GM18909 (cell line): Measurements from ENCODE around the gene CEP72.
A peak's percentile ranks its signal among the peaks of the same experiment; 100 is the strongest.

Experiments used
- ATAC-seq: cut with Tn5 transposase; IDR thresholded peaks from one replicate; pipeline ENCODE4 v1.9.1; 2021; ENCODE audit warnings: mild to moderate bottlenecking; ENCODE audit not compliant: unreplicated experiment, poor library complexity

The CEP72 gene

GRCh38 chr5:633501-633955 is 21.4 kb downstream of the CEP72 start:
- ATAC-seq: no peak

- ATAC-seq: no peak
These were observed 22.1 kb downstream of the CEP72 start for GRCh38 chr5:634191-634590.

- ATAC-seq: no peak
These were observed 23.3 kb downstream of the CEP72 start for GRCh38 chr5:635306-636055.

GRCh38 chr5:636951-637350 is 24.8 kb downstream of the CEP72 start:
- ATAC-seq: no peak

- ATAC-seq: no peak
These were observed 25.7 kb downstream of the CEP72 start for GRCh38 chr5:637581-638450.

GRCh38 chr5:638501-639252 is 26.5 kb downstream of the CEP72 start:
- no peak for ATAC-seq

- no peak for ATAC-seq
These were observed 27.1 kb downstream of the CEP72 start for GRCh38 chr5:639253-639530.

GRCh38 chr5:639584-640213 is 27.6 kb downstream of the CEP72 start:
- no peak for ATAC-seq

- no peak for ATAC-seq
These were observed 28.6 kb downstream of the CEP72 start for GRCh38 chr5:640461-641330.

GRCh38 chr5:641331-641765 is 29.2 kb downstream of the CEP72 start:
- ATAC-seq: no peak

GRCh38 chr5:642481-642880 is 30.3 kb downstream of the CEP72 start:
- ATAC-seq: no peak

GRCh38 chr5:643351-643801 is 31.2 kb downstream of the CEP72 start:
- peak; percentile 20 for ATAC-seq

GRCh38 chr5:643811-644271 is 31.7 kb downstream of the CEP72 start:
- peak; percentile 43 for ATAC-seq

GRCh38 chr5:644509-644908 is 32.4 kb downstream of the CEP72 start:
- no peak for ATAC-seq

- ATAC-seq: no peak
These were observed 32.8 kb downstream of the CEP72 start for GRCh38 chr5:644971-645370.

- ATAC-seq: no peak
These were observed 33.3 kb downstream of the CEP72 start for GRCh38 chr5:645421-645820.

- no peak for ATAC-seq
These were observed 34.5 kb downstream of the CEP72 start for GRCh38 chr5:646396-647201.

GRCh38 chr5:647311-647710 is 35.2 kb downstream of the CEP72 start:
- no peak for ATAC-seq

- no peak for ATAC-seq
These were observed 35.6 kb downstream of the CEP72 start for GRCh38 chr5:647727-648126.
